Stimulated activated effector memory CD8-positive, alpha-beta T cell treated with anti-CD3 and anti-CD28 coated beads, Interleukin-12 subunit alpha, Interleukin-12 subunit beta, amount 100 ng/mL, for 72 hours (primary cell): Measurements from ENCODE around the gene NIPBL.
"Not testable (repeated sequence)": the region's sequence is repeated elsewhere in the genome, so short reads cannot be mapped to it uniquely, and the experiment has no call there.

Experiments
- ATAC-seq: fragments of 150-1000 bp; cut with Tn5 transposase; 2 replicates; pipeline ENCODE4 v1.10.0; 2021
- DNase-seq, 2 donors: peaks; one replicate each; pipeline ENCODE4 v3.0.0; 2021 to 2022; ENCODE audit warnings: low spot score in 2 of 2
- H3K27ac Mint-ChIP-seq: one replicate; pipeline ENCODE4 v1.8.0; 2022; ENCODE audit warnings: mild to moderate bottlenecking, mixed read lengths
- H3K36me3 Mint-ChIP-seq: one replicate; pipeline ENCODE4 v1.8.0; 2022; ENCODE audit warnings: mild to moderate bottlenecking, mixed read lengths
- H3K4me1 Mint-ChIP-seq: one replicate; pipeline ENCODE4 v1.8.0; 2022; ENCODE audit warnings: mixed read lengths
- H3K4me3 Mint-ChIP-seq: one replicate; pipeline ENCODE4 v1.8.0; 2022; ENCODE audit warnings: mild to moderate bottlenecking, mixed read lengths
- H3K9me3 Mint-ChIP-seq: one replicate; pipeline ENCODE4 v1.8.0; 2022; ENCODE audit warnings: mixed read lengths

NIPBL gene

GRCh38 chr5:37088009-37088408 lies 211.4 kb downstream of the NIPBL start:
- Mint-ChIP-seq H3K4me1 (no peaks in the 10 kb centered on the region), H3K27ac (no peak overlapping the region), H3K9me3 (no peaks in the 10 kb centered on the region), H3K36me3 (no peaks in the 10 kb centered on the region), H3K4me3 (no peak overlapping the region)
- DNase-seq (no peak), ATAC-seq (no peak)

DNA sequence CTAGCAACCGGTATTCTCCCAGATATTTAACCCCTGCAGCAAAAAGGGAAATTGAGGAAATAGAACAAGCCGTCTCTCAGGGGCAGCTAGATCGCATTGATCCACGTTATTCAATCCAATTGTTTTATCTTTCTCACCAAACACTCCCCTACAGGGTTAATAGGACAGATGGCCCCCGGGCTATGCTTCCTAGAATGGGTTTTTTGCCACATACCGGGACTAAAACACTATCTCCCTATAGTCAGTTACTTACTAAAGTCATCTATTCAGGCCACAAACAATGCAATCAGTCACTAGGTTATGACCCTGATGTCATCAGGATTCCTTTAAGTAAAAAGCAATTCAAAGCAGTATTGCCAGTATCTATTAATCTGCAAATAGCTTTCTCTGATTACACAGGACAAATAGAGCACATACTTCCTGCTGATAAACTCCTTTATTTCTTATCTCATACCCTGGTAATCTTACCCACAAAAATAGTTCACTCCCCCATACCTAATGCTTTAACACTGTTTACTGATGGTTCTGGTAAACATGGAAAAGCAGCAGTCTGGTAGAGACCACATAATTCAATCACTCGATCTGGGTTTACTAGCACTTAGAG lies 213.7 kb downstream of the NIPBL start:
- no peak for DNase-seq
- Mint-ChIP-seq H3K9me3 (peaks cover 5% of the 10 kb centered on the region), H3K4me3 (no peak overlapping the region), H3K4me1 (no peaks in the 10 kb centered on the region), H3K36me3 (no peaks in the 10 kb centered on the region), H3K27ac (no peak overlapping the region)
- no peak for ATAC-seq

DNA sequence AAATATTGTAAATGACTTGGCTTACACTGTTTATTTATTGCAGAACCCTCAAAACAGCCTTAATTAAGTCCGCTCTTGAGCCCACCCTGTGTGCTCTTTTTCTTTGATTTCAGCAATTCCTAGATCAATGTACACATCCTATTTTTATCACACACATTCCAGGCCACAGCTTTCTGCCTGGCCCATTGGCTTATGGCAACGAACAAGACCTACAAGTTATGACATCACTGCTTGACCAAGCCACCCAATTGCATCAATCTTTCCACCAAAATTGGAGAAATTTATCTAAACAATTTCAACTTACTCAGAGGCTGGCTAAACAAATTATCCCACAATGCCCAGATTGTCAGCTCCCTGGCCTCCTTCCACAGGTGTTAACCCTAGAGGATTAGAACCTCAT lies 214.2 kb downstream of the NIPBL start:
- peaks cover 5% of the 10 kb centered on the region for H3K9me3 Mint-ChIP-seq
- H3K4me1 Mint-ChIP-seq, result no peaks in the 10 kb centered on the region
- no peak overlapping the region for H3K27ac Mint-ChIP-seq
- no peak overlapping the region for H3K4me3 Mint-ChIP-seq
- DNase-seq (no peak), ATAC-seq (no peak)
- no peaks in the 10 kb centered on the region for H3K36me3 Mint-ChIP-seq

DNA sequence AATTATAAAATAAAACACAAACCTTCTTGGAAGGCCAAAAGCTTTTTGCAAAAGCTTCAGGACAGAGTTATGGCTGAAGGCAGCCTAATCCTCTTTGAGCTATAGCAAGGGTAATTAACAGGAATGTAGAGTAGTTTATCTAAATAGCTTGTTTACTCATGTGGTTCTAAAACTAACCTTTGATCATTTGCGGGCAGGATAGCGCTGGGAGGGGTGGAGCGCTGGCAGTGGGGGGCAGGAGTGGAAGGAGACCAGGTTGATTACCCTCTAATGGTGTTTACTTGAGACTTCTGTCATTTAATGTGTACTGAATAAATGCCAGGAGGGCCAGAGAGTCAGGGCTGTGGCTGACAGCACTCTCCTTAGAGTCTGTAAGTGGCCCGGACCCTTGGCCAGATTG lies 217.2 kb downstream of the NIPBL start:
- H3K4me3 Mint-ChIP-seq, H3K36me3 Mint-ChIP-seq, H3K9me3 Mint-ChIP-seq, ATAC-seq, H3K27ac Mint-ChIP-seq, DNase-seq, H3K4me1 Mint-ChIP-seq: not testable (repeated sequence)

- H3K27ac Mint-ChIP-seq, H3K36me3 Mint-ChIP-seq, H3K4me1 Mint-ChIP-seq, ATAC-seq, H3K4me3 Mint-ChIP-seq, DNase-seq: not testable (repeated sequence)
- peaks cover 25% of the 10 kb centered on the region for H3K9me3 Mint-ChIP-seq
These were observed 222.7 kb downstream of the NIPBL start for GRCh38 chr5:37099267-37099666.

DNA sequence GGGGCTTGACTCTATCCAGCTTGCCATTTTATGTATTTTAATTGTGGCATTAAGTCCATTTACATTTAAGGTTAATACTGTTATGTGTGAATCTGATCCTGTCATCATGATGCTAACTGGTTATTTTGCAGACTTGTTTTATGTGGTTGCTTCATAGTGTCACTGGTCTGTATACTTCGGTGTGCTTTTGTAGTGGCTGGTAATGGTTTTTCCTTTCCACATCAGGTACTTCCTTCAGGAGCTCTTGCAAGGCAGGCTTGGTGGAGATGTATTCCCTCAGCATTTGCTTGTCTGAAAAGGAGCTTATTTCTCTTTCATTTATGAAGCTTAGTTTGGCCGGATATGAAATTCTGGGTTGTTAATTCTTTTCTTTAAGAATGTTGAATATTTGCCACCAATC lies 226.7 kb downstream of the NIPBL start:
- no peak for ATAC-seq
- no peak overlapping the region for H3K27ac Mint-ChIP-seq

GRCh38 chr5:37109338-37109737 lies 232.8 kb downstream of the NIPBL start:
- Mint-ChIP-seq H3K4me3 (no peak overlapping the region), H3K36me3 (peaks cover 41% of the 10 kb centered on the region), H3K4me1 (peaks cover 22% of the 10 kb centered on the region), H3K9me3 (no peaks in the 10 kb centered on the region), H3K27ac (no peak overlapping the region)
- ATAC-seq, result no peak
- no peak for DNase-seq

More for the DNA sequence above, 226.7 kb downstream of the NIPBL start:
- H3K4me1 Mint-ChIP-seq, result no peaks in the 10 kb centered on the region
- DNase-seq, result no peak
- peaks cover 19% of the 10 kb centered on the region for H3K9me3 Mint-ChIP-seq
- H3K4me3 Mint-ChIP-seq, result no peak overlapping the region
- peaks cover 22% of the 10 kb centered on the region for H3K36me3 Mint-ChIP-seq

GRCh38 chr5:37110135-37110534 lies 233.6 kb downstream of the NIPBL start:
- no peak overlapping the region for H3K27ac Mint-ChIP-seq
- H3K36me3 Mint-ChIP-seq, result peaks cover 41% of the 10 kb centered on the region
- no peak overlapping the region for H3K4me3 Mint-ChIP-seq
- H3K9me3 Mint-ChIP-seq, result no peaks in the 10 kb centered on the region
- H3K4me1 Mint-ChIP-seq, result peaks cover 22% of the 10 kb centered on the region
- DNase-seq (no peak), ATAC-seq (no peak)

- DNase-seq (peak in 1 of 2 donors; percentile 53), ATAC-seq (peak; percentile 86)
- no peak overlapping the region for H3K27ac Mint-ChIP-seq
- H3K4me1 Mint-ChIP-seq, result peaks cover 22% of the 10 kb centered on the region
- peak overlapping the region; percentile 52 for H3K4me3 Mint-ChIP-seq
- H3K9me3 Mint-ChIP-seq, result no peaks in the 10 kb centered on the region
- peaks cover 39% of the 10 kb centered on the region for H3K36me3 Mint-ChIP-seq
These were observed 235.1 kb downstream of the NIPBL start for GRCh38 chr5:37111426-37112382.

DNA sequence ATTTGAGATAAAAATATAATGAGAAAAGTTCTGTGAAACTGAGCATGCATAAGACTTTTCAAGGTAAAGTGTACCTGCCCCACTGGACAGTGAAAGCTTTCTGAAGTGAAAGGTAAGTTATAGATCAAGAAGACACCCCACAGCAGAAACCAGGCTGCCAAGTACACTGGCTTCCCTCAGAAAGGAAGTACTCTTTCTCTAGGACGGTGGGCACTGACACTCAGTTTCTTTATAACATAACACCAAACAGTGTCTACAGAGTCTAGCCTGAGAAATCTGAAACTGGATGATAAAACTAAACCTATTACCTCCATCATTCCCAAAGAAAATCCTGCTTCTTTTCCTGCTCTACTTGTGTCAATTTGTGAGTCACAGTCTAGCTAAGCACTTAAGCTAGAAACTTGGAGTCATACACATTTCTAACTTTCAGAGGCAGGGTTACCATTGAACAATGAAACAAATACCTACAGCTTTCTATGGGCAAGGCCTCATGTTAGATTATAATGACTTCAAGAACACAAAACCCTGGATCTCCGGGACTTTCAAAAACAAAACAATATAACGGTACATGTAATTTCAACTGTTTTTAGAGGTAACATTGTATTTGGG lies 235.9 kb downstream of the NIPBL start:
- peaks cover 22% of the 10 kb centered on the region for H3K4me1 Mint-ChIP-seq
- peak overlapping the region; percentile 52 for H3K4me3 Mint-ChIP-seq
- H3K27ac Mint-ChIP-seq, result no peak overlapping the region
- H3K9me3 Mint-ChIP-seq, result no peaks in the 10 kb centered on the region
- DNase-seq (no peak), ATAC-seq (peak; percentile 60)
- H3K36me3 Mint-ChIP-seq, result peaks cover 38% of the 10 kb centered on the region
